IPS DF 4.7 (cell line): ENCODE data around the gene TMEM221.
"Not testable (repeated sequence)": the region's sequence is repeated elsewhere in the genome, so short reads cannot be mapped to it uniquely, and the experiment has no call there.

ENCODE experiments used
- DNase-seq: peaks from one replicate; pipeline ENCODE4 v3.0.0-alpha.2; 2013; ENCODE audit warnings: low spot score; ENCODE audit errors: extremely low read depth

TMEM221 gene

GRCh38 chr19:17448131-17448967, at the start of gene TMEM221:
Gene TMEM221 (minus strand): TSS chr19:17448668. CDS start chr19:17448462, 206 bp downstream.
- no peak for DNase-seq

GRCh38 chr19:17497149-17497798, 48.8 kb upstream of the TMEM221 start:
- DNase-seq = no peak

DNA sequence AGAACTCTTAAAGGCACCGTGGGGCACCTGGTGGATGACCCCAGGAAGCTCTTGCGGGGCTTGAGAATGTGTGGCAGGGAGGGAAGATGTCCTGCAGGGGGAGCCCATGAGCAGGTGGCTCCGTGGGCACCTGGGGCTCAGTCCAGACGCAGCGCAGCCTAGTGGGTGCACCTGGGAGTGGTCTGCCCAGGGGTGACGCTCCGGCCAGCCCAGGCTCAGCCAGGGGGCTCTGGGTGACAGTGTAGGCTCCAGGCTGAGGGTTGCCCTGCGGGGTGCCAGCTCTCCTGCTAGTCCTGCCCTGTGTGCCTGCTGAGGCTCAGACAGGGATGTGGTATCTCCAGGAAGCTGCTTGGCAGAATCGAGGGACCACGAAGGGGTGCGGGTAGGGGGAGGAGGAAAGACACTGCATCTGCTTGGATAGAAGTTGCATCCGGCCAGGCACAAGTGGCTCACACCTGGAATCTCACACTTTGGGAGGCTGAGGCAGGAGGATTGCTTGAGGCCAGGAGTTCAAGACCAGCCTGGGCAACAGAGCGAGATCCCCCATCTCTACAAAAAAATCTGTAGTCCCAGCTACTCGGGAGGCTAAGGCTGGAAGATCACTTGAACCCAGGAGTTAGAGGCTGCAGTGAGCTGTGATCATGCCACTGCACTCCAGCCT, 48.0 kb upstream of the TMEM221 start:
- DNase-seq = peak; percentile 53

- DNase-seq = no peak
These were observed 47.3 kb upstream of the TMEM221 start for GRCh38 chr19:17495639-17496296.

DNA sequence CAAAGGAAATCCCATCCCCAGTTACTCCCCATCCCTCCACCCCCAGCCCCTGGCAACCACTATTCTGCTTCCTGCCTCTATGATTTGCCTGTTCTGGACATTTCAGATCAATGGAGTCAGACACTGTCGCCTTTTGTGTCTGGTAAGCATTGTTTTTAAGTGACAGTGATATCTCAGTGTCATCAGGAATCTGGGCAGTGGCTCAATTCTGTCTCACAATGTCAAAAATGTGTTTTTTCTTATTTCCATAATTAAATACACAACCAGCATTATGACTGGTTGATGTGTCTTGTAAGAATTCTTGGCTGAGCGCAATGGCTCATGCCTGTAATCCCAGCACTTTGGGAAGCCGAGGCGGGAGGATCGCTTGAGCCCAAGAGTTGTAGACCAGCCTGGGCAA, 42.8 kb upstream of the TMEM221 start:
- no peak for DNase-seq

- DNase-seq = no peak
These were observed 41.9 kb upstream of the TMEM221 start for GRCh38 chr19:17490411-17490810.

GRCh38 chr19:17489392-17490030, 41.0 kb upstream of the TMEM221 start:
- no peak for DNase-seq

DNA sequence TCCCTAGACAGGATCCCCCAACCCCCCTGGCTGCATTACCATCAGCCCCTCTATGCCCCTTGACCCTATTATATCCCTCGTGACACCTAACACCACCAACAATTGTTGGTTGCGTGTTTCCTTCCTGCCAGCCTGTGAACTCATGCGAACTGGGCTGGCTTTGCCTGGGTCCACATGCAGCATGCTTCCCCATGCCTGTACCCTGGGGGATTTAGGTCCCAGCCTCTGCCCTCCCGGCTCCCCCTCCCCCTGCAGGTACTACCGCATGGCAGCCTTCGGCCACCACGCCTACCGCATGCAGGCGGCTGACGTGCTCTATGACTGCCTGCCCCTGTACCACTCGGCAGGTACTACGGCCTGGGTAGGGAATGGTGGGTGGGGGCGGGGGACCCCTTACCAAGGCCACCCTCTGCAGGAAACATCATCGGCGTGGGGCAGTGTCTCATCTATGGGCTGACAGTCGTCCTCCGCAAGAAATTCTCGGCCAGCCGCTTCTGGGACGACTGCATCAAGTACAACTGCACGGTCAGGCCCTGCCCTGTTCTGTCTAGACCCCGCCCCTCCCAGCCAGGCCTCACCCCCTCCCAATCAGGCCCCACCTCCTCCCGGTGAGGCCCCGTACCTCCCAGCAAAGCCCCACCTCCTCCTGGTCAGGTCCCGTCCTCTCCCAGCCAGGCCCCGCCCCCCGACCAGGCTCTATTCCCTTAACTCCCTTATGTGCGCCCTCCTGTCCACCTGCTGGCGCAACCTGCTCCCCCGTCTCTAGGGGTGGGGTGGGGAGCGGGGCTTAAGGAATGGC, 40.3 kb upstream of the TMEM221 start:
- no peak for DNase-seq

- DNase-seq = no peak
These were observed 39.0 kb upstream of the TMEM221 start for GRCh38 chr19:17487284-17488121.

GRCh38 chr19:17486545-17487240, 38.2 kb upstream of the TMEM221 start:
- no peak for DNase-seq

DNA sequence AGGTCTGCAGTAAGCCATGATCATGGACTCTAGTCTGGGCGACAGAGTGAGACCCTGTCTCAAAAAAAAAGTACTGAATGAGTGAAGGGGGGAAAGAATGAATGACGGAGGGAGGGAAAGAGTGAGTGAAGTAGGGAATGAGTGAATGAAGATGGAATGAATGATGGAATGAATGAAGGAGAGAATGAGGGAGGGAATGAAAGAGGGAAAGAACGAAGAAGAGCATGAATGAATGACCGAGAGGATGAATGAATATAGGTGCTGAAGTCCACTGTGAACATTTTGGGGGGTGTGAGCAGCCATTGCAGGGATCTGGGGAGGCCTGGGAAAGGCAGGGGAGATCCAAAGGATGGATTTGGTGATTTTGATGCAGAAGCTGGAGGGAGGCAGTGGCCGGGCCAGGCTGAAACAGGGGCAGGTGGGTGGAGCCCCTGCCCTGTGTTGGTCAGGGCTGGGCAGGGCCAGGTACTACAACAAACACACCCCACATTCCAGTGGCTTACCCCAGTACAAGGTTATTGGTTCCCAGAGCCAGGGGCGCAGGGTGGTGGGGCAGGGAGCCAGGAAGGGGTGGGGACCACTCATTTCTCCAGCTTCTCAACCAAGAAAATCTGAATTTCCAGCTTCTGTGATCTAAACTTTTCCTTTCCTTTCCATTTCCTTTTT, 36.2 kb upstream of the TMEM221 start:
- DNase-seq = no peak

DNA sequence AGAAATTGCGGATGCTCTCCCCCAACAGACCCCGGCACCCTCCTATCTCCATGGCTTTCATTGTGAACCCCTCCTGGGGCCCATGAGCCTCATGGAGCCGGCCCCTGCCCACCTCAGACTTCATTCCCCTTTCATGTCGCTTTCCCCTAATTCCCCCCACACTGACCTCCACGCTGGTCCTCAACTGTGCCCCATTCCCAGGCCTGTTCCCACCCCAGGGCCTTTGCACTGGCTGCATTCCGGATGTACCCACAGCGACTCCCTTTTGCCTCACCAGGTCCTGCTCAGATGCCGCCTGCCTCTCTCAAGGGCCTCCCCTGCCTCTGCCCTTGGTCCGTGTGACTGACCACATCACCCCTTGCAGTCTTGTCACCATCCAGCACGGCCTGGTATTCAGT, 35.1 kb upstream of the TMEM221 start:
- no peak for DNase-seq

GRCh38 chr19:17482877-17483604, 34.6 kb upstream of the TMEM221 start:
- DNase-seq = no peak

- no peak for DNase-seq
These were observed 33.5 kb upstream of the TMEM221 start for GRCh38 chr19:17481986-17482385.

DNA sequence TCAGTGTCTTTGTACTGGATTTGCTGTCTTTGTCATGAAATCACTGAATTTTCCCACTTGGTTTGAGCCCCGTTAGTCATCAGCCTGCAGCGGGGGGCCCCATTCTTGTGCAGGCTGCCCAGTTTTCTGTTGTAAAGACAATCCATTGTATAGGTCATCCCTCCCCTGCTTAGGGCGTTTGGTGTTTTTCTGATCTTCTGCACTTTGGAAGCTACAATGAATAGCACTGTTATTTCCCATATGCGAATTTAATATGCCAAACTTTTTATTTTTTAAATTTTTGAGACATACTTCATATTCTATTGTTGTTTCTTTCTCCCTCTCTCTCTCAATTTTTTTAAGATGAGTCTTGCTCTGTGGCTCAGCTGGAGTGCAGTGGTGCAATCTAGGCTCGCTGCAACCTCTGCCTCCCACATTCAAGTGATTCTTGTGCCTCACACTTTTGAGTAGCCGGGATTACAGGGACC, 30.9 kb upstream of the TMEM221 start:
- no peak for DNase-seq

- DNase-seq = no peak
These were observed 27.2 kb upstream of the TMEM221 start for GRCh38 chr19:17475541-17476115.

DNA sequence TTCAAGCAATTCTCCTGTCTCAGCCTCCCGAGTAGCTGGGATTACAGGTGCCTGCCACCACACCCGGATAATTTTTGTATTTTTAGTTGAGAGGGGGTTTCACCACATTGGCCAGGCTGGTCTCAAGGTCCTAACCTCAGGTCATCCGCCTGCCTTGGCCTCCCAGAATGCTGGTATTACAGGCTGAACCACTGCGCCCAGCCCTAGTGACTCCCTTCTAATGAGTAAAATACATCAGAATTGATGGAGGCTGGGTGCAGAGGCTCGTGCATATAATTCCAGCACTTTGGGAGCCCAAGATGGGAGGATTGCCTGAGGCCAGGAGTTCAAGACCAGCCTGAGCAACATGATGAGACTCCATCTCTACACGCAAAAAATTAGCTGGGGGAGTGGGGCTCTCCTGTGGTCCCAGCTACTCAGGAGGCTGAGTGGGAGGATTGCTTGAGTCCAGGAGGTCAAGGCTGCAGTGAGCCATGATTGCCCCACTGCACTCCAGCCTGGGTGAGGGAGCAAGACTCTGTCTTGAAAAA, 26.6 kb upstream of the TMEM221 start:
- DNase-seq = not testable (repeated sequence)
